ENCODE data around the gene SLC40A1. TPM values are rescaled to one million over a fixed set of nuclear protein-coding genes. Genes with fewer than 3 reads are reported as not detected.
"Not testable (repeated sequence)": the region's sequence is repeated elsewhere in the genome, so short reads cannot be mapped to it uniquely, and the experiment has no call there.

The SLC40A1 gene
- polyA plus RNA-seq (2014; cell fraction: cytosol; rRNA removed): 3.9 and 8.0 TPM in 2 replicates
- 4.7 and 5.2 TPM in 2 replicates for polyA plus RNA-seq (2014; cell fraction: nucleus; rRNA removed)

GRCh38 chr2:189580658-189581353 is at the start of gene SLC40A1:
Gene SLC40A1, minus strand, starts transcription at chr2:189580786. Its CDS starts 326 bp downstream, at chr2:189580460.
- DNase-seq (ENCODE audit: low spot score): peak; percentile 85

- no peak for DNase-seq (ENCODE audit: low spot score)
Observed at GRCh38 chr2:189629531-189630453, 49.2 kb upstream of the SLC40A1 start.

- no peak for DNase-seq (ENCODE audit: low spot score)
Observed at GRCh38 chr2:189628817-189629530, 48.4 kb upstream of the SLC40A1 start.

- DNase-seq (ENCODE audit: low spot score): no peak
Observed at GRCh38 chr2:189627789-189628188, 47.2 kb upstream of the SLC40A1 start.

- DNase-seq (ENCODE audit: low spot score): no peak
Observed at GRCh38 chr2:189625636-189626035, 45.0 kb upstream of the SLC40A1 start.

- no peak for DNase-seq (ENCODE audit: low spot score)
Observed at GRCh38 chr2:189624648-189625355, 44.2 kb upstream of the SLC40A1 start.

- DNase-seq (ENCODE audit: low spot score): no peak
Observed at GRCh38 chr2:189623049-189623448, 42.5 kb upstream of the SLC40A1 start.

GRCh38 chr2:189621781-189622180 is 41.2 kb upstream of the SLC40A1 start:
- no peak for DNase-seq (ENCODE audit: low spot score)

GRCh38 chr2:189618197-189618596 is 37.6 kb upstream of the SLC40A1 start:
- no peak for DNase-seq (ENCODE audit: low spot score)

- no peak for DNase-seq (ENCODE audit: low spot score)
Observed at GRCh38 chr2:189614585-189614984, 34.0 kb upstream of the SLC40A1 start.

- DNase-seq (ENCODE audit: low spot score): no peak
Observed at GRCh38 chr2:189613650-189614420, 33.2 kb upstream of the SLC40A1 start.

- DNase-seq (ENCODE audit: low spot score): no peak
Observed at GRCh38 chr2:189613077-189613636, 32.6 kb upstream of the SLC40A1 start.

GRCh38 chr2:189610700-189611099 is 30.1 kb upstream of the SLC40A1 start:
- no peak for DNase-seq (ENCODE audit: low spot score)

GRCh38 chr2:189609853-189610252 is 29.3 kb upstream of the SLC40A1 start:
- no peak for DNase-seq (ENCODE audit: low spot score)

GRCh38 chr2:189609423-189609816 is 28.8 kb upstream of the SLC40A1 start:
- no peak for DNase-seq (ENCODE audit: low spot score)

- no peak for DNase-seq (ENCODE audit: low spot score)
Observed at GRCh38 chr2:189608795-189609422, 28.3 kb upstream of the SLC40A1 start.

- DNase-seq (ENCODE audit: low spot score): no peak
Observed at GRCh38 chr2:189608170-189608569, 27.6 kb upstream of the SLC40A1 start.

GRCh38 chr2:189602233-189602632 is 21.6 kb upstream of the SLC40A1 start:
- DNase-seq (ENCODE audit: low spot score): no peak

- DNase-seq (ENCODE audit: low spot score): not testable (repeated sequence)
Observed at GRCh38 chr2:189601652-189602051, 21.1 kb upstream of the SLC40A1 start.

GRCh38 chr2:189601043-189601442 is 20.5 kb upstream of the SLC40A1 start:
- DNase-seq (ENCODE audit: low spot score): no peak

All from SK-N-DZ (cell line).